GM12878 (cell line): Measurements from ENCODE around the gene SIK3. TPM values are rescaled to one million over a fixed set of nuclear protein-coding genes. Genes with fewer than 3 reads are reported as not detected.

Experiments
- ATAC-seq: fragments of 200-7000 bp; cut with Tn5 transposase; 3 replicates; pipeline ENCODE4 v1.9.1; 2020; ENCODE audit warnings: mild to moderate bottlenecking, moderate library complexity
- BruUV-seq: library from RNA; stranded (reverse); fragments of 400-500 nt; replicated peaks from 2 replicates; lab custom pipeline; 2021; lab: Mats Ljungman, UMichigan
- CTCF ChIA-PET: fragments of 300-600 bp; sonication (Branson Sonifier 250); formaldehyde crosslinking; extraction: SDS; loops from one replicate; lab custom pipeline; 2021; ENCODE audit warnings: inconsistent platforms; lab: Yijun Ruan, JAX
- POLR2A ChIA-PET: fragments of 350-600 bp; formaldehyde crosslinking; extraction: SDS; loops from one replicate; lab custom pipeline; 2021; ENCODE audit warnings: inconsistent platforms; lab: Charles Lee
- RAD21 ChIA-PET: fragments of 300-600 bp; sonication (Branson Sonifier 250); formaldehyde crosslinking; loops from one replicate; lab custom pipeline; 2023; ENCODE audit warnings: antibody characterized with exemption; ENCODE audit not compliant: unreplicated experiment; lab: Charles Lee
- SMC1A ChIA-PET: fragments of 300-600 bp; sonication (Branson Sonifier 250); formaldehyde crosslinking; loops from one replicate; lab custom pipeline; 2023; ENCODE audit not compliant: unreplicated experiment, uncharacterized antibody; lab: Charles Lee
- DNase-seq: peaks from one replicate; pipeline ENCODE4 v3.0.0-alpha.2; 2011; ENCODE audit warnings: low read depth, low spot score
- FAIRE-seq: peaks from 3 replicates; lab custom pipeline; 2011; peaks lifted over from hg19 to GRCh38; lab: Jason Lieb, UNC
- H2AFZ ChIP-seq: 2 replicates; pipeline ENCODE4 v1.6.0; 2011; ENCODE audit warnings: low read depth, low read length, control low read depth; ENCODE audit not compliant: control insufficient read depth
- H3K27ac ChIP-seq: 2 replicates; pipeline ENCODE4 v1.5.1; 2011; ENCODE audit warnings: control low read depth; ENCODE audit not compliant: control insufficient read depth, insufficient read depth
- H3K27me3 ChIP-seq, 2 experiments: replicated peaks in 1 of 2; 2 replicates each; pipeline versions ENCODE4 v1.6.0 to v1.6.1; 2011; ENCODE audit warnings: low read length in 1 of 2; ENCODE audit not compliant: control insufficient read depth in 2 of 2, insufficient read depth in 2 of 2
- H3K36me3 ChIP-seq, 2 experiments: 2 replicates each; pipeline ENCODE4 v1.5.1; 2011; ENCODE audit warnings: low read length in 1 of 2; ENCODE audit not compliant: control insufficient read depth in 2 of 2, insufficient read depth in 2 of 2
- H3K4me1 ChIP-seq: 2 replicates; pipeline ENCODE4 v1.6.1; 2011; ENCODE audit warnings: mild to moderate bottlenecking, low read length, moderate library complexity, mixed read lengths; ENCODE audit not compliant: control insufficient read depth, insufficient read depth
- H3K4me2 ChIP-seq: 2 replicates; pipeline ENCODE4 v1.6.0; 2011; ENCODE audit warnings: control low read depth; ENCODE audit not compliant: control insufficient read depth, insufficient read depth
- H3K4me3 ChIP-seq: fragments of 200-600 bp; sonication (generic); 2 replicates; pipeline ENCODE4 v1.5.1; 2016
- H3K79me2 ChIP-seq: 2 replicates; pipeline ENCODE4 v1.6.0; 2011; ENCODE audit warnings: low read length; ENCODE audit not compliant: control insufficient read depth, insufficient read depth
- H3K9ac ChIP-seq: 2 replicates; pipeline ENCODE4 v1.8.0; 2011; ENCODE audit warnings: low read length, control low read depth, mixed read lengths; ENCODE audit not compliant: control insufficient read depth, insufficient read depth
- H3K9me3 ChIP-seq: replicated peaks from 3 replicates; pipeline ENCODE4 v1.5.1; 2011; ENCODE audit warnings: mild to moderate bottlenecking, low read length; ENCODE audit not compliant: control insufficient read depth, insufficient read depth
- H4K20me1 ChIP-seq: 2 replicates; pipeline ENCODE4 v1.6.0; 2011; ENCODE audit not compliant: control insufficient read depth, insufficient read depth
- BCL11A ChIP-seq: IDR thresholded peaks from 2 replicates; pipeline ENCODE4 v1.6.1; 2011; ENCODE audit warnings: low read depth, low read length
- E2F8 ChIP-seq: fragments of 450-650 bp; IDR thresholded peaks from 2 replicates; pipeline ENCODE4 v1.6.1; 2018; ENCODE audit warnings: mild to moderate bottlenecking, low read depth, moderate library complexity; ENCODE audit not compliant: partially characterized antibody
- ESRRA ChIP-seq: IDR thresholded peaks from 2 replicates; pipeline ENCODE4 v1.6.1; 2012; ENCODE audit warnings: mild to moderate bottlenecking, low read length, improper control_type of control experiment
- RELB ChIP-seq: fragments of 450-650 bp; IDR thresholded peaks from 2 replicates; pipeline ENCODE4 v1.6.1; 2017; ENCODE audit warnings: low read depth, mild to moderate bottlenecking, moderate library complexity
- ZNF24 ChIP-seq: fragments of 450-650 bp; IDR thresholded peaks from 2 replicates; pipeline ENCODE4 v1.6.1; 2017; ENCODE audit warnings: antibody characterized with exemption, mild to moderate bottlenecking
- WGBS: methylation state at CpG from one replicate; pipeline ENCODE4 v1.1.6; 2016; ENCODE audit warnings: low lambda C conversion rate; ENCODE audit not compliant: insufficient replicate concordance, insufficient coverage; ENCODE audit errors: missing lambda C conversion rate; 5-methylcytosine and 5-hydroxymethylcytosine counted together
- in situ Hi-C: fragments of 300-500 bp; cut with MboI; formaldehyde crosslinking; loops from 9 replicates; pipeline ENCODE4 v1.14.3; 2018; ENCODE audit warnings: mixed read lengths
- intact Hi-C: fragments of 100-400 bp; cut with micrococcal nuclease; formaldehyde crosslinking; loops from one replicate; pipeline ENCODE4 v1.14.2; 2022; ENCODE audit not compliant: unreplicated experiment
- polyA plus RNA-seq, 11 experiments: library from polyadenylated mRNA; depleted of rRNA in 4 of 11; unstranded in 6 of 11; stranded (reverse) in 5 of 11; fragments of >200 nt; fragmentation: Nextera tagmentation in 4 of 11; fragmentation: Illumina TruSeq in 1 of 11; extraction: Ambion mirVana in 4 of 11; extraction: Trizol in 1 of 11; gene quantifications; 1 replicate in 1 of 11; 2 replicates in 10 of 11; pipeline versions ENCODE4 v1.2.1 to v1.2.3, GENCODE V29; 2011 to 2016; ENCODE audit warnings: inconsistent platforms in 2 of 11, missing spikeins in 2 of 11, low read depth in 1 of 11
- total RNA-seq, 4 experiments: library from RNA; depleted of rRNA in 3 of 4; stranded (reverse); fragments of >200 nt in 3 of 4; fragmentation: Illumina TruSeq in 1 of 4; extraction: Trizol in 1 of 4; gene quantifications; 2 replicates each; pipeline versions ENCODE4 v1.2.1 to v1.2.3, GENCODE V29; 2013 to 2021

Gene SIK3
- total and polyA plus RNA-seq, 10 of the 15 experiments (the other 5 are each of a cell fraction or from before 2014, with no cell fraction given): 2.5 to 31.9 (median 11.1) TPM

- Histone ChIP-seq H3K4me1 (no peaks in the 10 kb centered on the region), H3K4me2 (no peak overlapping the region), H3K9ac (no peak overlapping the region), H3K9me3 (no peaks in the 10 kb centered on the region), H3K27ac (no peak overlapping the region), H3K4me3 (no peak overlapping the region), H3K36me3 (peaks cover 8 to 20% of the 10 kb centered on the region in 2 experiments), H3K27me3 (no peaks in the 10 kb centered on the region), H3K79me2 (no peaks in the 10 kb centered on the region), H2AFZ (no peak overlapping the region), H4K20me1 (no peaks in the 10 kb centered on the region)
- ChIA-PET POLR2A (no interaction called here), CTCF (interaction anchor here (1.2 to 1.5 kb wide), 4 partner anchors 13 to 314 kb away, joined by 3 to 5 read pairs (median 4); partner anchors contain the start of gene APOA5), SMC1A (interaction anchor here (1.2 to 2.4 kb wide), 2 partner anchors 12 to 13 kb away, joined by 4 to 7 read pairs; no protein-coding TSS in a partner anchor), RAD21 (interaction anchor here (1.2 kb wide), 1 partner anchor 238 kb away, joined by 3 read pairs; no protein-coding TSS in a partner anchor)
- 97% methylated on average over 6 of the region's 6 CpGs for WGBS
- intact Hi-C loops: no loop called here
- BruUV-seq: no TSS peak
- in situ Hi-C loops: no loop called here
- no peak for FAIRE-seq
- TF ChIP-seq ZNF24: no peak
- DNase-seq: no peak
- no peak for ATAC-seq
These were observed 231.3 kb downstream of the SIK3 start for GRCh38 chr11:116866804-116867455.

- Histone ChIP-seq H3K79me2 (no peaks in the 10 kb centered on the region), H3K4me3 (no peak overlapping the region), H3K36me3 (peaks cover 5 to 20% of the 10 kb centered on the region in 2 experiments), H2AFZ (no peak overlapping the region), H3K9me3 (no peaks in the 10 kb centered on the region), H4K20me1 (no peaks in the 10 kb centered on the region), H3K27me3 (no peaks in the 10 kb centered on the region), H3K4me1 (no peaks in the 10 kb centered on the region), H3K27ac (no peak overlapping the region), H3K9ac (no peak overlapping the region), H3K4me2 (no peak overlapping the region)
- RAD21 ChIA-PET: interaction anchor here (1.2 kb wide), 1 partner anchor 240 kb away, joined by 3 read pairs; no protein-coding TSS in a partner anchor
- CTCF ChIA-PET: interaction anchor here (1.4 kb wide), 1 partner anchor 240 kb away, joined by 5 read pairs; no protein-coding TSS in a partner anchor
- SMC1A ChIA-PET: interaction anchor here (1.3 to 2.4 kb wide), 2 partner anchors 9 to 14 kb away, joined by 3 to 7 read pairs; no protein-coding TSS in a partner anchor
- no TSS peak for BruUV-seq
- TF ChIP-seq BCL11A (no peak), ESRRA (no peak), E2F8 (no peak), RELB (no peak)
- intact Hi-C loops (no loop called here), in situ Hi-C loops (no loop called here)
- ATAC-seq: no peak
- POLR2A ChIA-PET: interaction anchor here (2.0 kb wide), 1 partner anchor 12 kb away, joined by 7 read pairs; no protein-coding TSS in a partner anchor
- WGBS: 67% methylated on average over 1 of the region's 1 CpG
- DNase-seq: no peak
- no peak for FAIRE-seq
These were observed 232.5 kb downstream of the SIK3 start for GRCh38 chr11:116865696-116866095.
